Muscle layer of colon (tissue), 2 donors: ENCODE measurements around the gene UBE2QL1.

Source experiments
- H3K27ac ChIP-seq: one replicate; pipeline ENCODE4 v1.7.0; 2013; ENCODE audit warnings: low read depth, mild to moderate bottlenecking, low read length, moderate library complexity
- H3K27me3 ChIP-seq, 2 donors: one replicate each; pipeline ENCODE4 v1.7.0; 2013; ENCODE audit warnings: low read length in 2 of 2, mild to moderate bottlenecking in 2 of 2; ENCODE audit not compliant: insufficient read depth in 2 of 2, control insufficient read depth in 1 of 2
- H3K36me3 ChIP-seq: one replicate; pipeline ENCODE4 v1.7.0; 2013; ENCODE audit warnings: mild to moderate bottlenecking, low read length; ENCODE audit not compliant: insufficient read depth
- H3K4me1 ChIP-seq: one replicate; pipeline ENCODE4 v1.7.0; 2013; ENCODE audit warnings: mild to moderate bottlenecking, low read length; ENCODE audit not compliant: insufficient read depth
- H3K4me3 ChIP-seq, 2 donors: one replicate each; pipeline ENCODE4 v1.7.0; 2013; ENCODE audit warnings: low read length in 2 of 2, low read depth in 1 of 2, mild to moderate bottlenecking in 1 of 2, moderate library complexity in 1 of 2
- H3K9ac ChIP-seq: one replicate; pipeline ENCODE4 v1.7.0; 2013; ENCODE audit warnings: low read length
- H3K9me3 ChIP-seq: one replicate; pipeline ENCODE4 v1.7.0; 2013; ENCODE audit warnings: mild to moderate bottlenecking, low read length
- donor health status: abdominal sarcoma.
- donor health status: Adenocarcinoma of cecum.

Gene UBE2QL1

GRCh38 chr5:6458833-6459232, 10.2 kb downstream of the UBE2QL1 start:
- no peak overlapping the region for H3K27ac ChIP-seq
- H3K4me1 ChIP-seq = peaks cover 14% of the 10 kb centered on the region
- H3K27me3 ChIP-seq = no peaks in the 10 kb centered on the region
- no peaks in the 10 kb centered on the region for H3K9me3 ChIP-seq
- no peak overlapping the region for H3K4me3 ChIP-seq
- H3K36me3 ChIP-seq = no peaks in the 10 kb centered on the region
- H3K9ac ChIP-seq = no peak overlapping the region

GRCh38 chr5:6459896-6460295, 11.2 kb downstream of the UBE2QL1 start:
- Histone ChIP-seq H3K27ac (no peak overlapping the region), H3K36me3 (no peaks in the 10 kb centered on the region), H3K9ac (no peak overlapping the region), H3K27me3 (no peaks in the 10 kb centered on the region), H3K4me1 (peaks cover 4% of the 10 kb centered on the region), H3K4me3 (no peak overlapping the region), H3K9me3 (no peaks in the 10 kb centered on the region)

- H3K9ac ChIP-seq = no peak overlapping the region
- no peaks in the 10 kb centered on the region for H3K36me3 ChIP-seq
- no peaks in the 10 kb centered on the region for H3K9me3 ChIP-seq
- H3K4me3 ChIP-seq = no peak overlapping the region
- no peak overlapping the region for H3K27ac ChIP-seq
- H3K4me1 ChIP-seq = no peaks in the 10 kb centered on the region
- no peaks in the 10 kb centered on the region for H3K27me3 ChIP-seq
These were observed 12.3 kb downstream of the UBE2QL1 start for GRCh38 chr5:6461006-6461405.

GRCh38 chr5:6461793-6462650, 13.4 kb downstream of the UBE2QL1 start:
- H3K9me3 ChIP-seq = no peaks in the 10 kb centered on the region
- no peaks in the 10 kb centered on the region for H3K27me3 ChIP-seq
- H3K4me3 ChIP-seq = no peak overlapping the region
- no peaks in the 10 kb centered on the region for H3K36me3 ChIP-seq
- H3K4me1 ChIP-seq = peaks cover 10% of the 10 kb centered on the region
- no peak overlapping the region for H3K27ac ChIP-seq
- no peak overlapping the region for H3K9ac ChIP-seq

- H3K9me3 ChIP-seq = no peaks in the 10 kb centered on the region
- H3K4me3 ChIP-seq = no peak overlapping the region
- H3K36me3 ChIP-seq = no peaks in the 10 kb centered on the region
- H3K9ac ChIP-seq = no peak overlapping the region
- peaks cover 15% of the 10 kb centered on the region for H3K4me1 ChIP-seq
- H3K27me3 ChIP-seq = no peaks in the 10 kb centered on the region
- no peak overlapping the region for H3K27ac ChIP-seq
These were observed 14.0 kb downstream of the UBE2QL1 start for GRCh38 chr5:6462671-6463070.

- no peak overlapping the region for H3K9ac ChIP-seq
- peaks cover 22% of the 10 kb centered on the region for H3K4me1 ChIP-seq
- H3K36me3 ChIP-seq = no peaks in the 10 kb centered on the region
- H3K27me3 ChIP-seq = no peaks in the 10 kb centered on the region
- H3K9me3 ChIP-seq = no peaks in the 10 kb centered on the region
- H3K4me3 ChIP-seq = no peak overlapping the region
- H3K27ac ChIP-seq = no peak overlapping the region
These were observed 15.8 kb downstream of the UBE2QL1 start for GRCh38 chr5:6464441-6464840.

GRCh38 chr5:6465831-6466790, 17.5 kb downstream of the UBE2QL1 start:
- Histone ChIP-seq H3K9ac (peak overlapping the region; percentile 13), H3K4me3 (no peak overlapping the region), H3K36me3 (no peaks in the 10 kb centered on the region), H3K9me3 (no peaks in the 10 kb centered on the region), H3K27me3 (no peaks in the 10 kb centered on the region), H3K27ac (no peak overlapping the region), H3K4me1 (peaks cover 22% of the 10 kb centered on the region)

- Histone ChIP-seq H3K36me3 (no peaks in the 10 kb centered on the region), H3K27ac (no peak overlapping the region), H3K4me3 (no peak overlapping the region), H3K27me3 (no peaks in the 10 kb centered on the region), H3K9me3 (no peaks in the 10 kb centered on the region), H3K9ac (peak overlapping the region; percentile 13), H3K4me1 (peaks cover 22% of the 10 kb centered on the region)
These were observed 18.4 kb downstream of the UBE2QL1 start for GRCh38 chr5:6466975-6467567.

GRCh38 chr5:6467591-6467990, 18.9 kb downstream of the UBE2QL1 start:
- peaks cover 22% of the 10 kb centered on the region for H3K4me1 ChIP-seq
- no peaks in the 10 kb centered on the region for H3K27me3 ChIP-seq
- no peaks in the 10 kb centered on the region for H3K9me3 ChIP-seq
- H3K4me3 ChIP-seq = no peak overlapping the region
- H3K36me3 ChIP-seq = no peaks in the 10 kb centered on the region
- no peak overlapping the region for H3K9ac ChIP-seq
- no peak overlapping the region for H3K27ac ChIP-seq

- Histone ChIP-seq H3K4me1 (peaks cover 22% of the 10 kb centered on the region), H3K27ac (no peak overlapping the region), H3K4me3 (no peak overlapping the region), H3K9ac (no peak overlapping the region), H3K36me3 (no peaks in the 10 kb centered on the region), H3K9me3 (no peaks in the 10 kb centered on the region), H3K27me3 (no peaks in the 10 kb centered on the region)
These were observed 19.4 kb downstream of the UBE2QL1 start for GRCh38 chr5:6468104-6468503.

- peaks cover 22% of the 10 kb centered on the region for H3K4me1 ChIP-seq
- no peaks in the 10 kb centered on the region for H3K27me3 ChIP-seq
- no peak overlapping the region for H3K27ac ChIP-seq
- H3K9ac ChIP-seq = no peak overlapping the region
- no peaks in the 10 kb centered on the region for H3K9me3 ChIP-seq
- H3K4me3 ChIP-seq = no peak overlapping the region
- no peaks in the 10 kb centered on the region for H3K36me3 ChIP-seq
These were observed 20.2 kb downstream of the UBE2QL1 start for GRCh38 chr5:6468870-6469269.
